DOHH2 (cell line): ENCODE measurements around the gene FABP3.

ENCODE experiments used
- H3F3A ChIP-seq: fragments of 200-600 bp; sonication (generic), shearing (Covaris generic); 2 replicates; pipeline ENCODE4 v1.6.0; 2016; ENCODE audit warnings: antibody characterized with exemption, mild to moderate bottlenecking; ENCODE audit not compliant: control insufficient read depth, insufficient read depth
- H3K27ac ChIP-seq: fragments of 200-600 bp; sonication (generic); 2 replicates; pipeline ENCODE4 v1.5.1; 2014; ENCODE audit warnings: low read depth, mild to moderate bottlenecking, low read length, moderate library complexity
- H3K27me3 ChIP-seq: fragments of 200-600 bp; sonication (generic); 2 replicates; pipeline ENCODE4 v1.6.1; 2014; ENCODE audit warnings: mild to moderate bottlenecking, low read length, mixed read lengths; ENCODE audit not compliant: control insufficient read depth
- H3K36me3 ChIP-seq: fragments of 200-600 bp; sonication (generic); 2 replicates; pipeline ENCODE4 v1.6.1; 2014; ENCODE audit warnings: mild to moderate bottlenecking, low read length, moderate library complexity, mixed read lengths; ENCODE audit not compliant: control insufficient read depth
- H3K4me1 ChIP-seq: fragments of 200-600 bp; sonication (generic); 2 replicates; pipeline ENCODE4 v1.6.1; 2014; ENCODE audit warnings: mild to moderate bottlenecking, low read length, mixed read lengths; ENCODE audit not compliant: control insufficient read depth
- H3K4me2 ChIP-seq: fragments of 200-600 bp; sonication (generic); 2 replicates; pipeline ENCODE4 v1.6.0; 2014; ENCODE audit warnings: mild to moderate bottlenecking, low read length, moderate library complexity
- H3K4me3 ChIP-seq: fragments of 200-600 bp; sonication (generic); 2 replicates; pipeline ENCODE4 v1.5.1; 2014; ENCODE audit warnings: mild to moderate bottlenecking, low read length, mixed read lengths
- H3K79me2 ChIP-seq: fragments of 200-600 bp; sonication (generic); 2 replicates; pipeline ENCODE4 v1.6.1; 2014; ENCODE audit warnings: mild to moderate bottlenecking, low read length, mixed read lengths; ENCODE audit not compliant: control insufficient read depth
- H3K9me2 ChIP-seq: fragments of 200-600 bp; sonication (generic); replicated peaks from 2 replicates; pipeline ENCODE4 v1.6.1; 2014; ENCODE audit warnings: mild to moderate bottlenecking, low read length, mixed read lengths; ENCODE audit not compliant: control insufficient read depth
- H3K9me3 ChIP-seq: fragments of 200-600 bp; sonication (generic); 2 replicates; pipeline ENCODE4 v1.6.1; 2014; ENCODE audit warnings: antibody characterized with exemption, low read length, mixed read lengths; ENCODE audit not compliant: control insufficient read depth, insufficient read depth
- H4K20me1 ChIP-seq: fragments of 200-600 bp; sonication (generic); 2 replicates; pipeline ENCODE4 v1.6.0; 2014; ENCODE audit warnings: low read depth, mild to moderate bottlenecking, antibody characterized with exemption, low read length, moderate library complexity; ENCODE audit not compliant: control insufficient read depth, insufficient read depth
- CTCF ChIP-seq: fragments of 200-600 bp; sonication (generic); IDR thresholded peaks from one replicate; pipeline ENCODE4 v1.5.1; 2014; ENCODE audit warnings: antibody characterized with exemption, mild to moderate bottlenecking, low read depth, low read length; ENCODE audit not compliant: poor library complexity, severe bottlenecking
- EZH2phosphoT487 ChIP-seq: fragments of 200-600 bp; sonication (generic); IDR thresholded peaks from 2 replicates; pipeline ENCODE4 v1.6.1; 2017; ENCODE audit warnings: borderline replicate concordance, mild to moderate bottlenecking, antibody characterized with exemption, low read length, moderate library complexity, mixed read lengths

The FABP3 gene

GRCh38 chr1:31418626-31419323, 45.9 kb upstream of the FABP3 start:
- no peaks in the 10 kb centered on the region for H3K9me3 ChIP-seq
- no peak overlapping the region for H3K4me2 ChIP-seq
- H3K4me3 ChIP-seq: no peak overlapping the region
- H3K79me2 ChIP-seq: peaks cover 5% of the 10 kb centered on the region
- H3K4me1 ChIP-seq: peaks cover 34% of the 10 kb centered on the region
- H3K9me2 ChIP-seq: no peaks in the 10 kb centered on the region
- H3K36me3 ChIP-seq: peaks cover under 1% of the 10 kb centered on the region
- H3K27ac ChIP-seq: no peak overlapping the region
- H3K27me3 ChIP-seq: peaks cover 14% of the 10 kb centered on the region
- H4K20me1 ChIP-seq: no peaks in the 10 kb centered on the region
- peaks cover 5% of the 10 kb centered on the region for H3F3A ChIP-seq
- TF ChIP-seq CTCF (no peak), EZH2phosphoT487 (no peak)

DNA sequence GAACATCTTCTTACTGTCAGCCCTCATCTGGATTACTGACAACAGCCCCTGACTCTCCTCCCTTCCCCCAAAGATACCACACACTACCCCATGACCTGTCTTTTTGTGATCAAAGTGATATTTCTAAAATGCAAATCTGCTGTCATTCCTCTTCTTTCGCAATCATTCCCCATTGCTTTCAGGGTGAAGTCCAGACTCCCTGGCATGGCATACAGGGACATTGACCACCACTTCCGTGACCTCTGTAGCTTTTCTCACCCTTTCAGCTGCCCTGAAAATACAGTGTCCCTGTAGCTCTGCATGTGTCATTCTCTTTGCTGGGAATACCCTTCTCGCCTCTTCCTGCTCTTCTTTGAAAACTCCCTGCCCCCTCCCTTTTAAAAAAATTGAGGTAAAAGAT, 44.3 kb upstream of the FABP3 start:
- no peaks in the 10 kb centered on the region for H3K79me2 ChIP-seq
- no peak overlapping the region for H3K4me3 ChIP-seq
- H3K4me2 ChIP-seq: no peak overlapping the region
- H3K9me3 ChIP-seq: no peaks in the 10 kb centered on the region
- H4K20me1 ChIP-seq: no peaks in the 10 kb centered on the region
- peaks cover 27% of the 10 kb centered on the region for H3K27me3 ChIP-seq
- H3K9me2 ChIP-seq: no peaks in the 10 kb centered on the region
- peaks cover 31% of the 10 kb centered on the region for H3K4me1 ChIP-seq
- no peaks in the 10 kb centered on the region for H3F3A ChIP-seq
- no peak overlapping the region for H3K27ac ChIP-seq
- no peaks in the 10 kb centered on the region for H3K36me3 ChIP-seq
- no peak for TF ChIP-seq CTCF
- TF ChIP-seq EZH2phosphoT487: no peak

- Histone ChIP-seq H3K9me2 (no peaks in the 10 kb centered on the region), H3K27ac (no peak overlapping the region), H3K9me3 (no peaks in the 10 kb centered on the region), H3K79me2 (no peaks in the 10 kb centered on the region), H3K27me3 (peaks cover 30% of the 10 kb centered on the region), H3F3A (no peaks in the 10 kb centered on the region), H3K36me3 (no peaks in the 10 kb centered on the region), H4K20me1 (no peaks in the 10 kb centered on the region), H3K4me1 (peaks cover 27% of the 10 kb centered on the region), H3K4me2 (no peak overlapping the region), H3K4me3 (no peak overlapping the region)
- TF ChIP-seq CTCF (no peak), EZH2phosphoT487 (no peak)
Observed at GRCh38 chr1:31416101-31416736, 43.3 kb upstream of the FABP3 start.
